NCI-H2171 (cell line): ENCODE measurements around the gene PGAP3.
A peak's percentile ranks its signal among the peaks of the same experiment; 100 is the strongest.

ENCODE experiments used
- DNase-seq: peaks from one replicate; lab custom pipeline; 2025; lab: John Stamatoyannopoulos, UW

Gene PGAP3

GRCh38 chr17:39671651-39672521, 16.0 kb downstream of the PGAP3 start:
- DNase-seq: no peak

- no peak for DNase-seq
Observed at GRCh38 chr17:39670746-39671145, 17.1 kb downstream of the PGAP3 start.

DNA sequence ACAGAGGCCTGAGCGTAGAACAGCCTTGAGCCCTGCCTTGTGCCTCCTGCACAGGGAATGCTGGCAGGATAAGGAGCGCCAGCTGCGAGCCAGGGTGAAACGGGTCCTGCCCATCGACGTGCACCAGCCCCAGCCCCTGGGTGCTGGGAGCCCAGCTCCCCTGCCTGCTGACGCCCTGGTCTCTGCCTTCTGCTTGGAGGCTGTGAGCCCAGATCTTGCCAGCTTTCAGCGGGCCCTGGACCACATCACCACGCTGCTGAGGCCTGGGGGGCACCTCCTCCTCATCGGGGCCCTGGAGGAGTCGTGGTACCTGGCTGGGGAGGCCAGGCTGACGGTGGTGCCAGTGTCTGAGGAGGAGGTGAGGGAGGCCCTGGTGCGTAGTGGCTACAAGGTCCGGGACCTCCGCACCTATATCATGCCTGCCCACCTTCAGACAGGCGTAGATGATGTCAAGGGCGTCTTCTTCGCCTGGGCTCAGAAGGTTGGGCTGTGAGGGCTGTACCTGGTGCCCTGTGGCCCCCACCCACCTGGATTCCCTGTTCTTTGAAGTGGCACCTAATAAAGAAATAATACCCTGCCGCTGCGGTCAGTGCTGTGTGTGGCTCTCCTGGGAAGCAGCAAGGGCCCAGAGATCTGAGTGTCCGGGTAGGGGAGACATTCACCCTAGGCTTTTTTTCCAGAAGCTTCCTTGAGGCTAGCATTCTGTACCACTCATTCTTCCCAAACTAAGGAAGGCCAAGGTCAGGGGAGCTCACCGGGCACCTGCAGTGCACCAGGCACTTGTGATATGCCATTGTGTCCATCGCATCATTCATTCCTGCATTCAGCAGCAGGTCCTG, 17.7 kb downstream of the PGAP3 start:
- DNase-seq: no peak

GRCh38 chr17:39667945-39668924, 19.6 kb downstream of the PGAP3 start, which contains the start of gene PNMT:
TSS of gene PNMT (plus strand) at chr17:39668453. CDS start at chr17:39668476, 23 bp downstream.
- peak; percentile 79 for DNase-seq

GRCh38 chr17:39667262-39667944, 20.5 kb downstream of the PGAP3 start:
- no peak for DNase-seq

GRCh38 chr17:39666601-39667261, 21.1 kb downstream of the PGAP3 start:
- no peak for DNase-seq

DNA sequence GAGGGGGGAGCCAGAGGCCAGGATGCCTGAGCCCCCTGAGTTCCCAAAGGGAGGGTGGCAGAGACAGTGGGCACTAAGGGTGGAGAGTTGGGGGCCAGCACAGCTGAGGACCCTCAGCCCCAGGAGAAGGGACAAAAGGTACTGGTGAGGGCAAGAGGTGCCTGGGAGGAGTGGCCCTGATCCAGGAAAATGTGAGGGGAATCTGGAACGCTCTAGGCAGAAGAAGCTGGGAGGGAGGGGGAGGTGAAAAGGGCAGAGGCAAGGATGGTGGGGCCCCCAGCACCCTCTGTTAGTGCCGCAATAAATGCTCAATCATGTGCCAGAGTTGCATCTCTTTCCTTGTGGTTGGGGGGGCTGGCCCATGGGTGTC, 21.6 kb downstream of the PGAP3 start:
- DNase-seq: no peak

- DNase-seq: no peak
Observed at GRCh38 chr17:39665642-39666224, 22.1 kb downstream of the PGAP3 start.

- no peak for DNase-seq
Observed at GRCh38 chr17:39664581-39665561, 23.0 kb downstream of the PGAP3 start, which contains the start of gene TCAP. TSS of gene TCAP (plus strand) at chr17:39665349. CDS start at chr17:39665360, 11 bp downstream.

- DNase-seq: no peak
Observed at GRCh38 chr17:39663688-39664580, 23.9 kb downstream of the PGAP3 start.

DNA sequence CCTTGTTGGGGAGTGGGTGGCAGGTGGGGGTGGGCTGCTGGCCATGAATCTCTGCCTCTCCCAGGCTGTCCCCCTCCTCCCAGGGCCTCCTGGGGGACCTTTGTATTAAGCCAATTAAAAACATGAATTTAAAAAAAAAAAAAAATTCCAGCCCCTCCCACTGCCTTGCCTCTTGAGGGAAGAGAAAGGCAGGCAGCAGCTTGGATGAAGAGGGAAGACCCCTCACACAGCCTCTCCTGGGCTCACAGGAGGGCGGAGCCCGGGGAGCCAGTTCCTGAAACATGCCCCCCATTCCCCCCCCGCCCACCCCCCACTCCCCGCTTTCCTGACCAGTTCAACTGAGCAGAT, 24.5 kb downstream of the PGAP3 start:
- no peak for DNase-seq

GRCh38 chr17:39662551-39663339, 25.1 kb downstream of the PGAP3 start:
- DNase-seq: no peak

GRCh38 chr17:39661744-39662541, 25.9 kb downstream of the PGAP3 start:
- no peak for DNase-seq

DNA sequence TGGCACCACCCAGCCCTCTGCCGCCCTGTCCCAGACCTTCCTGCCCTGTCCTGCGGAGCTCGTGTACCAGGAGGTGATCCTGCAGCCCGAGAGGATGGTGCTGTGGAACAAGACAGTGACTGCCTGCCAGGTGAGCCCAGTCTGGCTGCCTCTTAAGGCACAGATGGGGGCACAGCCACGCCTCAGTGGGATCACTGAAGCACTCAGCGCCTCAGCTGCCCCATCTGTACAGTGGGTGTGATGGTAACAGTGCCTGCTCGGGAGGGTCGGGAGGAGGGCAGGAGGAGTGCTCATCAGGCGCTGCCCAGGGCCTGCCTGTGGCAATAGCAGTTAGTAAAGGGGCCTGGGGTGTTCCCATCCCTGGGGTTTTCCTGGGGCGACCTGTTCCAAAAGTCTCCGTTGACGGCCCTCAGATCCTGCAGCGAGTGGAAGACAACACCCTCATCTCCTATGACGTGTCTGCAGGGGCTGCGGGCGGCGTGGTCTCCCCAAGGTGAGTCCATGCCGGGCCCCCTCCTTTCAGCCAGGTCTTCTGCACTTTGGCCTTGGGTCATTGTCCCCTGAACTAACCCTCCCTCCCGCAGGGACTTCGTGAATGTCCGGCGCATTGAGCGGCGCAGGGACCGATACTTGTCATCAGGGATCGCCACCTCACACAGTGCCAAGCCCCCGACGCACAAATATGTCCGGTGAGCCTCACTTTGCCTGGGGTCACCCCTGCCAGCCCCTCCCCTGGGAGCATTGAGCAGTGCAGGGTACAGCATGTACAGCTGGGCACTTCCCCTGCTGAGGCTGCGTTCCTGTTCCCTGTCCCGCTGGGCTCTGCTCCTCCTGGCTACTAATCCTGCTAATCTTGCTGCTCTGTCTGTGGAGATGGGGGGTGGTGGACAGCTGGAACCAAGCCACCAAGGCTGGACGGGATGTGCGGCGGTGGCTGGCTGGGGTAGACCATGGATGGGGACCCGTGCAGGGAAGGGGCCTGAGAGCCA, 27.2 kb downstream of the PGAP3 start:
- no peak for DNase-seq

- DNase-seq: no peak
Observed at GRCh38 chr17:39660011-39660360, 27.9 kb downstream of the PGAP3 start.
